ENCODE data around the gene TSHR.

GRCh38 chr14:81018251-81018650 lies 62.8 kb downstream of the TSHR start:
- TF ChIP-seq POLR2A (IDR thresholded peaks at IDR 0.05) (no peak), CTCF (IDR thresholded peaks at IDR 0.05) (no peak)

Measured in Peyer's patch (tissue), 4 donors.